K562 (cell line): ENCODE results near the gene AANAT. TPM values are rescaled to one million over a fixed set of nuclear protein-coding genes. Genes with fewer than 3 reads are reported as not detected.

Experiments
- ATAC-seq: fragments of 200-7000 bp; cut with Tn5 transposase; 3 replicates; pipeline ENCODE4 v1.9.1; 2020; ENCODE audit warnings: moderate library complexity
- BruUV-seq: library from RNA; stranded (reverse); fragments of 400-500 nt; replicated peaks from 2 replicates; lab custom pipeline; 2021; lab: Mats Ljungman, UMichigan
- CTCF ChIA-PET: fragments of 300-600 bp; formaldehyde crosslinking; extraction: SDS; loops from one replicate; lab custom pipeline; 2021; ENCODE audit warnings: low intra/inter-chr PET ratio; lab: Yijun Ruan, JAX
- POLR2A ChIA-PET: fragments of 300-600, 350-650 bp; sonication (Branson Sonifier 250); formaldehyde crosslinking; extraction: SDS; loops from one replicate; lab custom pipeline; 2021; ENCODE audit warnings: antibody characterized with exemption, inconsistent platforms; lab: Yijun Ruan, JAX
- DNase-seq, 4 experiments: peaks; one replicate each; pipeline versions ENCODE4 v3.0.0 to v3.0.0-alpha.2; 2011 to 2018; ENCODE audit warnings: low spot score in 3 of 4, mixed read lengths in 3 of 4; ENCODE audit errors: extremely low read depth in 1 of 4
- FAIRE-seq: peaks from 2 replicates; lab custom pipeline; 2011; peaks lifted over from hg19 to GRCh38; lab: Jason Lieb, UNC
- H2AFZ ChIP-seq: 2 replicates; pipeline ENCODE4 v1.6.0; 2011; ENCODE audit warnings: low read depth, low read length, control low read depth, inconsistent platforms
- H3K27ac ChIP-seq: fragments of 200-600 bp; 3 replicates; pipeline ENCODE4 v1.8.0; 2011; ENCODE audit warnings: low read depth, mild to moderate bottlenecking, control low read depth, inconsistent platforms, low read length, moderate library complexity, mixed read lengths; ENCODE audit errors: extremely low read depth
- H3K27me3 ChIP-seq, 2 experiments: fragments of 300-600 bp in 1 of 2; 2 replicates in 1 of 2; 3 replicates in 1 of 2; pipeline versions ENCODE4 v1.6.0 to v1.8.0; 2011; ENCODE audit warnings: inconsistent platforms in 2 of 2, low read length in 2 of 2, mild to moderate bottlenecking in 1 of 2, mixed read lengths in 1 of 2, moderate library complexity in 1 of 2; ENCODE audit not compliant: control insufficient read depth in 2 of 2, insufficient read depth in 2 of 2
- H3K36me3 ChIP-seq: fragments of 300-600 bp; 3 replicates; pipeline ENCODE4 v1.8.0; 2011; ENCODE audit warnings: mild to moderate bottlenecking, low read length, inconsistent platforms; ENCODE audit not compliant: control insufficient read depth, insufficient read depth
- H3K4me1 ChIP-seq, 2 experiments: fragments of 200-600 bp in 1 of 2; replicated peaks in 1 of 2; 2 replicates in 1 of 2; 3 replicates in 1 of 2; pipeline versions ENCODE4 v1.5.1 to v1.8.0; 2011; ENCODE audit warnings: inconsistent platforms in 2 of 2, low read length in 2 of 2, mild to moderate bottlenecking in 1 of 2, mixed read lengths in 1 of 2, moderate library complexity in 1 of 2; ENCODE audit not compliant: control insufficient read depth in 2 of 2, insufficient read depth in 2 of 2
- H3K4me2 ChIP-seq: 2 replicates; pipeline ENCODE4 v1.6.1; 2011; ENCODE audit warnings: low read length, control low read depth, inconsistent platforms, mixed read lengths; ENCODE audit not compliant: insufficient read depth
- H3K4me3 ChIP-seq: fragments of 200-600 bp; sonication (generic), shearing (Covaris generic); 2 replicates; pipeline ENCODE4 v1.5.1; 2016; ENCODE audit warnings: control low read depth, inconsistent platforms
- H3K79me2 ChIP-seq: fragments of 200-600 bp; 3 replicates; pipeline ENCODE4 v1.8.0; 2011; ENCODE audit warnings: low read length, inconsistent platforms; ENCODE audit not compliant: control insufficient read depth, insufficient read depth
- H3K9ac ChIP-seq, 2 experiments: 2 replicates each; pipeline versions ENCODE4 v1.6.0 to v1.6.1; 2011; ENCODE audit warnings: low read depth in 2 of 2, low read length in 2 of 2, control low read depth in 1 of 2, inconsistent platforms in 1 of 2, mild to moderate bottlenecking in 1 of 2, mixed read lengths in 1 of 2; ENCODE audit not compliant: insufficient read depth in 1 of 2
- H3K9me1 ChIP-seq: one replicate; pipeline ENCODE4 v1.6.0; 2011; ENCODE audit warnings: inconsistent platforms, mild to moderate bottlenecking, low read length, moderate library complexity; ENCODE audit not compliant: control insufficient read depth, insufficient read depth
- H3K9me3 ChIP-seq: replicated peaks from 2 replicates; pipeline ENCODE4 v1.5.1; 2011; ENCODE audit warnings: low read depth, low read length, inconsistent platforms; ENCODE audit not compliant: control insufficient read depth, insufficient read depth
- H4K20me1 ChIP-seq: replicated peaks from 2 replicates; pipeline ENCODE4 v1.6.1; 2011; ENCODE audit warnings: low read length, inconsistent platforms, mixed read lengths; ENCODE audit not compliant: control insufficient read depth, insufficient read depth
- BHLHE40 ChIP-seq: IDR thresholded peaks from 2 replicates; pipeline ENCODE4 v1.6.1; 2011; ENCODE audit warnings: low read length, improper control_type of control experiment
- GATA2 ChIP-seq: sonication (generic); formaldehyde crosslinking; IDR thresholded peaks from 2 replicates; pipeline ENCODE4 v1.4.0; 2020; ENCODE audit warnings: mild to moderate bottlenecking, missing genetic modification reagents
- HOXB6 ChIP-seq: fragments of 250-450 bp; sonication (Bioruptor Pico); IDR thresholded peaks from 2 replicates; pipeline ENCODE4 v1.5.1; 2022; ENCODE audit warnings: mild to moderate bottlenecking, borderline replicate concordance
- MCM5 ChIP-seq: fragments of 450-650 bp; IDR thresholded peaks from 2 replicates; pipeline ENCODE4 v1.6.1; 2016; ENCODE audit warnings: low read depth
- NFYB ChIP-seq: IDR thresholded peaks from 2 replicates; pipeline ENCODE4 v1.6.1; 2011; ENCODE audit warnings: mild to moderate bottlenecking, moderate library complexity; ENCODE audit not compliant: insufficient read length; ENCODE audit errors: extremely low read depth
- SMAD4 ChIP-seq: fragments of 250-450 bp; sonication (Bioruptor Pico); conservative IDR thresholded peaks from 2 replicates; pipeline ENCODE4 v1.8.0; 2021; ENCODE audit warnings: inconsistent platforms, mild to moderate bottlenecking, moderate library complexity
- TSHZ1 ChIP-seq: fragments of 250-450 bp; sonication (Bioruptor Pico); IDR thresholded peaks from 2 replicates; pipeline ENCODE4 v1.4.0; 2020; ENCODE audit warnings: mild to moderate bottlenecking, moderate library complexity
- USF1 ChIP-seq: sonication (generic); formaldehyde crosslinking; IDR thresholded peaks from 2 replicates; pipeline ENCODE4 v1.9.0; 2022; ENCODE audit warnings: mild to moderate bottlenecking, missing genetic modification reagents
- ZNF347 ChIP-seq: fragments of 450-650 bp; formaldehyde crosslinking; IDR thresholded peaks from 2 replicates; pipeline ENCODE4 v1.4.0; 2020; ENCODE audit warnings: low read depth, mild to moderate bottlenecking, moderate library complexity
- WGBS: fragments of 100-300 bp; shearing (Covaris generic); methylation state at CpG from one replicate; pipeline ENCODE4 v1.1.6; 2016; ENCODE audit warnings: low coverage, mixed read lengths; ENCODE audit not compliant: insufficient coverage; ENCODE audit errors: missing lambda C conversion rate; 5-methylcytosine and 5-hydroxymethylcytosine counted together
- in situ Hi-C: fragments of 300-500 bp; cut with MboI; formaldehyde crosslinking; loops from 4 replicates; pipeline ENCODE4 v1.15.0; 2018; ENCODE audit warnings: inconsistent platforms, mixed read lengths
- intact Hi-C: fragments of 100-400 bp; cut with micrococcal nuclease; formaldehyde crosslinking; loops from 2 replicates; pipeline ENCODE4 v1.14.2; 2022
- polyA plus RNA-seq, 8 experiments: library from polyadenylated mRNA; depleted of rRNA in 4 of 8; stranded (reverse) in 5 of 8; unstranded in 3 of 8; fragments of >200 nt; fragmentation: Nextera tagmentation in 2 of 8; fragmentation: Illumina TruSeq in 1 of 8; extraction: Ambion mirVana in 2 of 8; extraction: Trizol in 1 of 8; gene quantifications; 2 replicates each; pipeline versions ENCODE4 v1.2.1 to v1.2.3, GENCODE V29; 2011 to 2014; ENCODE audit warnings: inconsistent platforms in 1 of 8, missing spikeins in 1 of 8
- total RNA-seq, 7 experiments: library from RNA; depleted of rRNA in 6 of 7; stranded (reverse); fragments of >200 nt in 6 of 7; fragmentation: Illumina TruSeq in 2 of 7; extraction: Trizol in 2 of 7; gene quantifications; 2 replicates each; pipeline versions ENCODE4 v1.2.1 to v1.2.3, GENCODE V29; 2011 to 2021; ENCODE audit warnings: low replicate concordance in 1 of 7

AANAT gene
- total and polyA plus RNA-seq, 9 of the 15 experiments (the other 6 are each of a cell fraction or from before 2014, with no cell fraction given): not detected

GRCh38 chr17:76492123-76492988, 25.0 kb downstream of the AANAT start:
- no peaks in the 10 kb centered on the region for H3K36me3 ChIP-seq
- POLR2A ChIA-PET: interaction anchor here (0.6 to 1.4 kb wide), 7 partner anchors 10 to 205 kb away, joined by 3 to 7 read pairs (median 3); partner anchors contain the start of gene RHBDF2
- peaks cover 0 to 10% of the 10 kb centered on the region in 2 experiments; a peak in 2 of 5 replicates for H3K27me3 ChIP-seq
- no TSS peak for BruUV-seq
- 29% methylated on average over 9 of the region's 11 CpGs for WGBS
- intact Hi-C loops (no loop called here), in situ Hi-C loops (no loop called here)
- CTCF ChIA-PET: no interaction called here
- no peaks in the 10 kb centered on the region for H3K9me3 ChIP-seq
- FAIRE-seq (no peak), ATAC-seq (peak; percentile 18; the same call in 1 of the 3 replicates), DNase-seq (no peak)
- no peaks in the 10 kb centered on the region for H3K79me2 ChIP-seq
- no peak overlapping the region for H3K27ac ChIP-seq
- TF ChIP-seq ZNF347: no peak
- TF ChIP-seq BHLHE40: no peak
- peak overlapping the region in 1 of 2 experiments; percentile 65; a peak in 1 of 4 replicates for H3K9ac ChIP-seq
- H3K4me1 ChIP-seq: peaks cover 5 to 40% of the 10 kb centered on the region in 2 experiments; a peak in 4 of 5 replicates
- H2AFZ ChIP-seq: no peak overlapping the region
- no peak overlapping the region for H3K4me2 ChIP-seq
- no peak overlapping the region for H3K4me3 ChIP-seq
- H3K9me1 ChIP-seq: no peaks in the 10 kb centered on the region
- H4K20me1 ChIP-seq: peaks cover 10% of the 10 kb centered on the region; the same call in 1 of the 2 replicates

- CTCF ChIA-PET: no interaction called here
- no TSS peak for BruUV-seq
- no peak for FAIRE-seq
- TF ChIP-seq TSHZ1 (no peak), SMAD4 (CRISPR knock-in tag) (no peak), GATA2 (CRISPR knock-in tag) (no peak), HOXB6 (CRISPR knock-in tag) (no peak), NFYB (no peak), MCM5 (no peak), USF1 (no peak)
Measured at GRCh38 chr17:76492989-76493501, 25.6 kb downstream of the AANAT start.

More at GRCh38 chr17:76492989-76493501, 25.6 kb downstream of the AANAT start:
- Histone ChIP-seq H3K79me2 (no peaks in the 10 kb centered on the region), H3K9ac (peak overlapping the region in 1 of 2 experiments; percentile 65; a peak in 2 of 4 replicates), H3K36me3 (no peaks in the 10 kb centered on the region), H4K20me1 (peaks cover 10% of the 10 kb centered on the region; the same call in 1 of the 2 replicates), H3K9me1 (no peaks in the 10 kb centered on the region), H3K27ac (no peak overlapping the region), H3K4me2 (no peak overlapping the region), H2AFZ (no peak overlapping the region), H3K9me3 (no peaks in the 10 kb centered on the region), H3K4me3 (no peak overlapping the region), H3K27me3 (peaks cover 0 to 10% of the 10 kb centered on the region in 2 experiments; a peak in 2 of 5 replicates), H3K4me1 (peaks cover 5 to 39% of the 10 kb centered on the region in 2 experiments; a peak in 4 of 5 replicates)
- 15% methylated on average over 12 of the region's 15 CpGs for WGBS
- ATAC-seq (no peak), DNase-seq (no peak)
- in situ Hi-C loops: no loop called here
- intact Hi-C loops: no loop called here
- POLR2A ChIA-PET: interaction anchor here (0.6 to 1.4 kb wide), 10 partner anchors 8 to 205 kb away, joined by 3 to 7 read pairs (median 4); partner anchors contain the start of gene RHBDF2
